ENCODE results near the gene ENTREP3. TPM values are rescaled to one million over a fixed set of nuclear protein-coding genes. Genes with fewer than 3 reads are reported as not detected.
"Not testable (repeated sequence)": the region's sequence is repeated elsewhere in the genome, so short reads cannot be mapped to it uniquely, and the experiment has no call there.

ENTREP3 gene
- total and polyA plus RNA-seq, 7 experiments from 2014 or later, result 1.8 to 24.3 (median 11.6) TPM

- H3K4me3 ChIP-seq (ENCODE audit: low read length); POLR2A ChIA-PET; H3K27me3 ChIP-seq (ENCODE audit: control insufficient read depth in 2 of 2, insufficient read depth in 2 of 2, low read length in 2 of 2); H3K27ac ChIP-seq (ENCODE audit: low read depth, low read length); H3K9me3 Mint-ChIP-seq; CTCF ChIA-PET; intact Hi-C loops (cut with micrococcal nuclease); DNase-seq; H3K4me1 ChIP-seq (ENCODE audit: control insufficient read depth in 2 of 2, insufficient read depth in 2 of 2, low read length in 2 of 2); H3K9me3 ChIP-seq (ENCODE audit: control insufficient read depth in 2 of 3, low read length in 3 of 3); H3K4me3 Mint-ChIP-seq; H3K27me3 Mint-ChIP-seq: not testable (repeated sequence)
- ATAC-seq, result peak; percentile 38
- peaks cover 0 to 29% (median 0%) of the 10 kb centered on the region in 3 experiments for H3K36me3 ChIP-seq (ENCODE audit: control insufficient read depth in 2 of 3, insufficient read depth in 3 of 3, low read length in 3 of 3)
- Mint-ChIP-seq H3K4me1 (peaks cover 0 to 17% (median 6%) of the 10 kb centered on the region in 7 donors), H3K27ac (peak overlapping the region in 3 of 9 donors; percentile 26 to 77 (median 61)), H3K36me3 (peaks cover 0 to 23% (median 4%) of the 10 kb centered on the region in 5 donors)
These were observed 19.9 kb downstream of the ENTREP3 start for GRCh38 chr1:155235375-155235774.

GRCh38 chr1:155233502-155233901 lies 21.8 kb downstream of the ENTREP3 start:
- Mint-ChIP-seq H3K36me3 (peaks cover 0 to 23% (median 4%) of the 10 kb centered on the region in 5 donors), H3K4me1 (peaks cover 0 to 16% (median 1%) of the 10 kb centered on the region in 7 donors)
- ATAC-seq; DNase-seq; H3K27me3 Mint-ChIP-seq; H3K4me3 Mint-ChIP-seq; H3K9me3 Mint-ChIP-seq; H3K9me3 ChIP-seq (ENCODE audit: control insufficient read depth in 2 of 3, low read length in 3 of 3); POLR2A ChIA-PET; CTCF ChIA-PET; H3K4me3 ChIP-seq (ENCODE audit: low read length); H3K27ac ChIP-seq (ENCODE audit: low read depth, low read length); H3K27me3 ChIP-seq (ENCODE audit: control insufficient read depth in 2 of 2, insufficient read depth in 2 of 2, low read length in 2 of 2); H3K4me1 ChIP-seq (ENCODE audit: control insufficient read depth in 2 of 2, insufficient read depth in 2 of 2, low read length in 2 of 2); intact Hi-C loops (cut with micrococcal nuclease); H3K27ac Mint-ChIP-seq: not testable (repeated sequence)
- peaks cover 0 to 26% (median 0%) of the 10 kb centered on the region in 3 experiments for H3K36me3 ChIP-seq (ENCODE audit: control insufficient read depth in 2 of 3, insufficient read depth in 3 of 3, low read length in 3 of 3)

- H3K9me3 ChIP-seq (ENCODE audit: control insufficient read depth in 2 of 3, low read length in 3 of 3); H3K4me3 Mint-ChIP-seq; H3K27me3 ChIP-seq (ENCODE audit: control insufficient read depth in 2 of 2, insufficient read depth in 2 of 2, low read length in 2 of 2); H3K9me3 Mint-ChIP-seq; H3K27me3 Mint-ChIP-seq; CTCF ChIA-PET; H3K27ac ChIP-seq (ENCODE audit: low read depth, low read length); H3K4me3 ChIP-seq (ENCODE audit: low read length); ATAC-seq; H3K4me1 ChIP-seq (ENCODE audit: control insufficient read depth in 2 of 2, insufficient read depth in 2 of 2, low read length in 2 of 2); intact Hi-C loops (cut with micrococcal nuclease); DNase-seq: not testable (repeated sequence)
- Mint-ChIP-seq H3K36me3 (peaks cover 0 to 15% (median 4%) of the 10 kb centered on the region in 5 donors), H3K4me1 (peaks cover 6 to 20% (median 8%) of the 10 kb centered on the region in 7 donors), H3K27ac (peak overlapping the region in 1 of 9 donors; percentile 23)
- POLR2A ChIA-PET, result interaction anchor here (1.1 kb wide), 1 partner anchor 11 kb away, joined by 4 read pairs; no protein-coding TSS in a partner anchor
- peaks cover 0 to 18% (median 0%) of the 10 kb centered on the region in 3 experiments for H3K36me3 ChIP-seq (ENCODE audit: control insufficient read depth in 2 of 3, insufficient read depth in 3 of 3, low read length in 3 of 3)
These were observed 23.0 kb downstream of the ENTREP3 start for GRCh38 chr1:155232001-155232978.

GRCh38 chr1:155231302-155231701 lies 24.0 kb downstream of the ENTREP3 start:
- H3K9me3 Mint-ChIP-seq; H3K27me3 ChIP-seq (ENCODE audit: control insufficient read depth in 2 of 2, insufficient read depth in 2 of 2, low read length in 2 of 2); H3K27ac ChIP-seq (ENCODE audit: low read depth, low read length); DNase-seq; ATAC-seq; H3K36me3 ChIP-seq (ENCODE audit: control insufficient read depth in 2 of 3, insufficient read depth in 3 of 3, low read length in 3 of 3); H3K27me3 Mint-ChIP-seq; H3K36me3 Mint-ChIP-seq; CTCF ChIA-PET; H3K4me1 ChIP-seq (ENCODE audit: control insufficient read depth in 2 of 2, insufficient read depth in 2 of 2, low read length in 2 of 2); H3K9me3 ChIP-seq (ENCODE audit: control insufficient read depth in 2 of 3, low read length in 3 of 3); H3K4me3 ChIP-seq (ENCODE audit: low read length); intact Hi-C loops (cut with micrococcal nuclease): not testable (repeated sequence)
- POLR2A ChIA-PET, result interaction anchor here (0.7 to 1.1 kb wide), 2 partner anchors 12 to 18 kb away, joined by 3 to 4 read pairs; no protein-coding TSS in a partner anchor
- Mint-ChIP-seq H3K4me1 (peaks cover 12 to 23% (median 17%) of the 10 kb centered on the region in 7 donors), H3K4me3 (peak overlapping the region in 1 of 10 donors; percentile 17), H3K27ac (peak overlapping the region in 3 of 9 donors; percentile 23 to 42 (median 28))

GRCh38 chr1:155228096-155228427 lies 27.2 kb downstream of the ENTREP3 start:
- DNase-seq, result no peak
- peaks cover 0 to 4% (median 0%) of the 10 kb centered on the region in 5 donors for H3K36me3 Mint-ChIP-seq
- POLR2A ChIA-PET, result interaction anchor here (1.1 to 6.8 kb wide), 4 partner anchors 13 to 54 kb away, joined by 4 to 63 read pairs (median 20); partner anchors contain the start of genes KRTCAP2, MTX1, THBS3 and TRIM46

More at GRCh38 chr1:155228096-155228427, 27.2 kb downstream of the ENTREP3 start:
- H3K4me1 ChIP-seq (ENCODE audit: control insufficient read depth in 2 of 2, insufficient read depth in 2 of 2, low read length in 2 of 2), result peaks cover 11 to 15% of the 10 kb centered on the region in 2 donors
- Mint-ChIP-seq H3K27me3 (peaks cover 0 to 2% (median 0%) of the 10 kb centered on the region in 5 donors), H3K27ac (peak overlapping the region; percentile 77 to 97 (median 88)), H3K4me1 (peaks cover 11 to 26% (median 19%) of the 10 kb centered on the region in 7 donors), H3K4me3 (peak overlapping the region; percentile 79 to 95 (median 88)), H3K9me3 (no peaks in the 10 kb centered on the region)
- H3K27me3 ChIP-seq (ENCODE audit: control insufficient read depth in 2 of 2, insufficient read depth in 2 of 2, low read length in 2 of 2), result no peaks in the 10 kb centered on the region
- peak overlapping the region; percentile 75 for H3K27ac ChIP-seq (ENCODE audit: low read depth, low read length)
- intact Hi-C loops (cut with micrococcal nuclease), result loop anchor here in 1 of 2 donors (5.0 kb wide), 2 partner anchors 291 to 621 kb away; partner anchors contain the start of genes ADAR and PMVK
- H3K36me3 ChIP-seq (ENCODE audit: control insufficient read depth in 2 of 3, insufficient read depth in 3 of 3, low read length in 3 of 3), result no peaks in the 10 kb centered on the region
- no peak for ATAC-seq
- CTCF ChIA-PET, result interaction anchor here (2.5 to 6.4 kb wide), 3 partner anchors 13 to 53 kb away, joined by 8 to 86 read pairs (median 11); partner anchors contain the start of genes MTX1, THBS3 and TRIM46
- no peaks in the 10 kb centered on the region for H3K9me3 ChIP-seq (ENCODE audit: control insufficient read depth in 2 of 3, low read length in 3 of 3)
- peak overlapping the region; percentile 75 for H3K4me3 ChIP-seq (ENCODE audit: low read length)

Measured in naive thymus-derived CD4-positive, alpha-beta T cell (primary cell).